LHCN-M2 (cell line): ENCODE measurements around the gene C12orf56. TPM values are rescaled to one million over a fixed set of nuclear protein-coding genes. Genes with fewer than 3 reads are reported as not detected.

Experiments
- DNase-seq: peaks from one replicate; pipeline ENCODE4 v3.0.0-alpha.2; 2012; ENCODE audit warnings: low read depth
- polyA plus RNA-seq: library from polyadenylated mRNA; unstranded; fragments of >200 nt; gene quantifications from one replicate; pipeline ENCODE4 v1.2.1, GENCODE V29; 2012; ENCODE audit warnings: missing spikeins
- total RNA-seq: library from RNA; depleted of rRNA; stranded (reverse); fragments of >200 nt; gene quantifications from 2 replicates; pipeline ENCODE4 v1.2.3, GENCODE V29; 2014; rRNA removed

C12orf56 gene
- 0.11 and 1.1 TPM in 2 replicates for total RNA-seq
- 0.04 TPM for polyA plus RNA-seq

GRCh38 chr12:64390275-64390851, at the start of gene C12orf56:
TSS of gene C12orf56 (minus strand) at chr12:64390758. CDS start at chr12:64390565, 193 bp downstream.
- no peak for DNase-seq

GRCh38 chr12:64440100-64440499, 49.5 kb upstream of the C12orf56 start:
- no peak for DNase-seq

- DNase-seq = no peak
Measured at GRCh38 chr12:64433915-64434314, 43.4 kb upstream of the C12orf56 start.

- DNase-seq = no peak
Measured at GRCh38 chr12:64431791-64432190, 41.2 kb upstream of the C12orf56 start.

- no peak for DNase-seq
Measured at GRCh38 chr12:64430886-64431285, 40.3 kb upstream of the C12orf56 start.

GRCh38 chr12:64428956-64429355, 38.4 kb upstream of the C12orf56 start:
- DNase-seq = no peak

GRCh38 chr12:64427988-64428387, 37.4 kb upstream of the C12orf56 start:
- DNase-seq = no peak

- no peak for DNase-seq
Measured at GRCh38 chr12:64419696-64420095, 29.1 kb upstream of the C12orf56 start.

GRCh38 chr12:64418209-64418608, 27.7 kb upstream of the C12orf56 start:
- DNase-seq = no peak

- DNase-seq = no peak
Measured at GRCh38 chr12:64413884-64414283, 23.3 kb upstream of the C12orf56 start.

GRCh38 chr12:64412459-64412858, 21.9 kb upstream of the C12orf56 start:
- no peak for DNase-seq

GRCh38 chr12:64411427-64411826, 20.9 kb upstream of the C12orf56 start:
- no peak for DNase-seq

GRCh38 chr12:64407342-64408223, 17.0 kb upstream of the C12orf56 start:
- DNase-seq = no peak

GRCh38 chr12:64404470-64405256, 14.1 kb upstream of the C12orf56 start:
- peak; percentile 63 for DNase-seq

- peak; percentile 97 for DNase-seq
Measured at GRCh38 chr12:64403707-64404469, 13.3 kb upstream of the C12orf56 start, which contains the start of gene XPOT. TSS of gene XPOT (plus strand) at chr12:64404392. CDS start at chr12:64410036, 5,644 bp downstream.

GRCh38 chr12:64402181-64402580, 11.6 kb upstream of the C12orf56 start:
- no peak for DNase-seq

GRCh38 chr12:64400041-64400440, 9.5 kb upstream of the C12orf56 start:
- peak; percentile 81 for DNase-seq

- no peak for DNase-seq
Measured at GRCh38 chr12:64395739-64396138, 5.2 kb upstream of the C12orf56 start.

- peak; percentile 36 for DNase-seq
Measured at GRCh38 chr12:64392221-64392620, 1.7 kb upstream of the C12orf56 start.

GRCh38 chr12:64389154-64389553, 1.4 kb downstream of the C12orf56 start:
- DNase-seq = no peak

- DNase-seq = no peak
Measured at GRCh38 chr12:64387197-64387816, 3.3 kb downstream of the C12orf56 start.
